Measurements from ENCODE around the gene BZW2.

BZW2 gene

GRCh38 chr7:16644636-16645592 is 1.1 kb upstream of the BZW2 start:
- peak overlapping the region; percentile 85 to 95 (median 93) for H3K9ac ChIP-seq (ENCODE audit: low read length in 5 of 5)
- peak overlapping the region; percentile 93 for H3K27ac ChIP-seq (ENCODE audit: low read depth, low read length)
- no peaks in the 10 kb centered on the region for H3K9me3 ChIP-seq (ENCODE audit: control insufficient read depth in 5 of 5, low read length in 5 of 5)
- no peaks in the 10 kb centered on the region for H3K27me3 ChIP-seq (ENCODE audit: control insufficient read depth in 5 of 5, insufficient read depth in 4 of 5, low read length in 5 of 5)
- peaks cover 0 to 3% (median 0%) of the 10 kb centered on the region in 5 donors for H3K36me3 ChIP-seq (ENCODE audit: control insufficient read depth in 5 of 5, insufficient read depth in 5 of 5, low read length in 5 of 5)
- peaks cover 5 to 41% (median 30%) of the 10 kb centered on the region in 5 donors for H3K4me1 ChIP-seq (ENCODE audit: control insufficient read depth in 5 of 5, insufficient read depth in 5 of 5, low read length in 5 of 5)
- H3K4me3 ChIP-seq (ENCODE audit: low read depth in 1 of 5, low read length in 5 of 5) = peak overlapping the region; percentile 91 to 96 (median 92)

- no peaks in the 10 kb centered on the region for H3K9me3 ChIP-seq (ENCODE audit: control insufficient read depth in 5 of 5, low read length in 5 of 5)
- H3K4me1 ChIP-seq (ENCODE audit: control insufficient read depth in 5 of 5, insufficient read depth in 5 of 5, low read length in 5 of 5) = peaks cover 5 to 41% (median 30%) of the 10 kb centered on the region in 5 donors
- H3K9ac ChIP-seq (ENCODE audit: low read length in 5 of 5) = peak overlapping the region in 4 of 5 donors; percentile 77 to 95 (median 92)
- H3K27ac ChIP-seq (ENCODE audit: low read depth, low read length) = peak overlapping the region; percentile 93
- H3K27me3 ChIP-seq (ENCODE audit: control insufficient read depth in 5 of 5, insufficient read depth in 4 of 5, low read length in 5 of 5) = no peaks in the 10 kb centered on the region
- H3K36me3 ChIP-seq (ENCODE audit: control insufficient read depth in 5 of 5, insufficient read depth in 5 of 5, low read length in 5 of 5) = peaks cover 0 to 3% (median 0%) of the 10 kb centered on the region in 5 donors
- H3K4me3 ChIP-seq (ENCODE audit: low read depth in 1 of 5, low read length in 5 of 5) = peak overlapping the region; percentile 84 to 97 (median 96)
These were observed 591 bp downstream of the BZW2 start for GRCh38 chr7:16646472-16647072.

GRCh38 chr7:16647435-16647960 is 1.5 kb downstream of the BZW2 start:
- Histone ChIP-seq H3K9ac (ENCODE audit: low read length in 5 of 5) (peak overlapping the region in 2 of 5 donors; percentile 76 to 77), H3K9me3 (ENCODE audit: control insufficient read depth in 5 of 5, low read length in 5 of 5) (no peaks in the 10 kb centered on the region), H3K27ac (ENCODE audit: low read depth, low read length) (no peak overlapping the region), H3K4me3 (ENCODE audit: low read depth in 1 of 5, low read length in 5 of 5) (peak overlapping the region in 4 of 5 donors; percentile 84 to 96 (median 94)), H3K27me3 (ENCODE audit: control insufficient read depth in 5 of 5, insufficient read depth in 4 of 5, low read length in 5 of 5) (no peaks in the 10 kb centered on the region), H3K36me3 (ENCODE audit: control insufficient read depth in 5 of 5, insufficient read depth in 5 of 5, low read length in 5 of 5) (peaks cover 0 to 3% (median 0%) of the 10 kb centered on the region in 5 donors), H3K4me1 (ENCODE audit: control insufficient read depth in 5 of 5, insufficient read depth in 5 of 5, low read length in 5 of 5) (peaks cover 5 to 48% (median 37%) of the 10 kb centered on the region in 5 donors)

- Histone ChIP-seq H3K36me3 (ENCODE audit: control insufficient read depth in 5 of 5, insufficient read depth in 5 of 5, low read length in 5 of 5) (no peaks in the 10 kb centered on the region), H3K4me1 (ENCODE audit: control insufficient read depth in 5 of 5, insufficient read depth in 5 of 5, low read length in 5 of 5) (peaks cover 5 to 44% (median 36%) of the 10 kb centered on the region in 5 donors), H3K27me3 (ENCODE audit: control insufficient read depth in 5 of 5, insufficient read depth in 4 of 5, low read length in 5 of 5) (no peaks in the 10 kb centered on the region), H3K9me3 (ENCODE audit: control insufficient read depth in 5 of 5, low read length in 5 of 5) (no peaks in the 10 kb centered on the region), H3K9ac (ENCODE audit: low read length in 5 of 5) (no peak overlapping the region), H3K27ac (ENCODE audit: low read depth, low read length) (no peak overlapping the region), H3K4me3 (ENCODE audit: low read depth in 1 of 5, low read length in 5 of 5) (no peak overlapping the region)
These were observed 2.6 kb downstream of the BZW2 start for GRCh38 chr7:16648551-16648950.

GRCh38 chr7:16649196-16649595 is 3.2 kb downstream of the BZW2 start:
- H3K9ac ChIP-seq (ENCODE audit: low read length in 5 of 5) = no peak overlapping the region
- H3K4me3 ChIP-seq (ENCODE audit: low read depth in 1 of 5, low read length in 5 of 5) = no peak overlapping the region
- H3K27me3 ChIP-seq (ENCODE audit: control insufficient read depth in 5 of 5, insufficient read depth in 4 of 5, low read length in 5 of 5) = no peaks in the 10 kb centered on the region
- peak overlapping the region; percentile 44 for H3K27ac ChIP-seq (ENCODE audit: low read depth, low read length)
- no peaks in the 10 kb centered on the region for H3K36me3 ChIP-seq (ENCODE audit: control insufficient read depth in 5 of 5, insufficient read depth in 5 of 5, low read length in 5 of 5)
- H3K9me3 ChIP-seq (ENCODE audit: control insufficient read depth in 5 of 5, low read length in 5 of 5) = no peaks in the 10 kb centered on the region
- H3K4me1 ChIP-seq (ENCODE audit: control insufficient read depth in 5 of 5, insufficient read depth in 5 of 5, low read length in 5 of 5) = peaks cover under 1 to 37% (median 29%) of the 10 kb centered on the region in 5 donors

GRCh38 chr7:16650266-16650665 is 4.3 kb downstream of the BZW2 start:
- H3K36me3 ChIP-seq (ENCODE audit: control insufficient read depth in 5 of 5, insufficient read depth in 5 of 5, low read length in 5 of 5) = no peaks in the 10 kb centered on the region
- no peak overlapping the region for H3K4me3 ChIP-seq (ENCODE audit: low read depth in 1 of 5, low read length in 5 of 5)
- H3K27ac ChIP-seq (ENCODE audit: low read depth, low read length) = no peak overlapping the region
- peaks cover 0 to 28% (median 21%) of the 10 kb centered on the region in 5 donors for H3K4me1 ChIP-seq (ENCODE audit: control insufficient read depth in 5 of 5, insufficient read depth in 5 of 5, low read length in 5 of 5)
- H3K9ac ChIP-seq (ENCODE audit: low read length in 5 of 5) = no peak overlapping the region
- H3K27me3 ChIP-seq (ENCODE audit: control insufficient read depth in 5 of 5, insufficient read depth in 4 of 5, low read length in 5 of 5) = no peaks in the 10 kb centered on the region
- no peaks in the 10 kb centered on the region for H3K9me3 ChIP-seq (ENCODE audit: control insufficient read depth in 5 of 5, low read length in 5 of 5)

GRCh38 chr7:16651396-16652239 is 5.6 kb downstream of the BZW2 start:
- Histone ChIP-seq H3K4me3 (ENCODE audit: low read depth in 1 of 5, low read length in 5 of 5) (no peak overlapping the region), H3K27ac (ENCODE audit: low read depth, low read length) (no peak overlapping the region), H3K9ac (ENCODE audit: low read length in 5 of 5) (no peak overlapping the region), H3K36me3 (ENCODE audit: control insufficient read depth in 5 of 5, insufficient read depth in 5 of 5, low read length in 5 of 5) (no peaks in the 10 kb centered on the region), H3K4me1 (ENCODE audit: control insufficient read depth in 5 of 5, insufficient read depth in 5 of 5, low read length in 5 of 5) (peaks cover 0 to 27% (median 20%) of the 10 kb centered on the region in 5 donors), H3K27me3 (ENCODE audit: control insufficient read depth in 5 of 5, insufficient read depth in 4 of 5, low read length in 5 of 5) (no peaks in the 10 kb centered on the region), H3K9me3 (ENCODE audit: control insufficient read depth in 5 of 5, low read length in 5 of 5) (no peaks in the 10 kb centered on the region)

- Histone ChIP-seq H3K27ac (ENCODE audit: low read depth, low read length) (no peak overlapping the region), H3K9me3 (ENCODE audit: control insufficient read depth in 5 of 5, low read length in 5 of 5) (no peaks in the 10 kb centered on the region), H3K27me3 (ENCODE audit: control insufficient read depth in 5 of 5, insufficient read depth in 4 of 5, low read length in 5 of 5) (no peaks in the 10 kb centered on the region), H3K4me1 (ENCODE audit: control insufficient read depth in 5 of 5, insufficient read depth in 5 of 5, low read length in 5 of 5) (peaks cover 0 to 21% (median 14%) of the 10 kb centered on the region in 5 donors), H3K36me3 (ENCODE audit: control insufficient read depth in 5 of 5, insufficient read depth in 5 of 5, low read length in 5 of 5) (no peaks in the 10 kb centered on the region), H3K4me3 (ENCODE audit: low read depth in 1 of 5, low read length in 5 of 5) (no peak overlapping the region), H3K9ac (ENCODE audit: low read length in 5 of 5) (no peak overlapping the region)
These were observed 6.2 kb downstream of the BZW2 start for GRCh38 chr7:16652240-16652583.

- H3K36me3 ChIP-seq (ENCODE audit: control insufficient read depth in 5 of 5, insufficient read depth in 5 of 5, low read length in 5 of 5) = no peaks in the 10 kb centered on the region
- H3K27me3 ChIP-seq (ENCODE audit: control insufficient read depth in 5 of 5, insufficient read depth in 4 of 5, low read length in 5 of 5) = no peaks in the 10 kb centered on the region
- peaks cover 0 to 17% (median 14%) of the 10 kb centered on the region in 5 donors for H3K4me1 ChIP-seq (ENCODE audit: control insufficient read depth in 5 of 5, insufficient read depth in 5 of 5, low read length in 5 of 5)
- no peak overlapping the region for H3K9ac ChIP-seq (ENCODE audit: low read length in 5 of 5)
- no peaks in the 10 kb centered on the region for H3K9me3 ChIP-seq (ENCODE audit: control insufficient read depth in 5 of 5, low read length in 5 of 5)
- no peak overlapping the region for H3K4me3 ChIP-seq (ENCODE audit: low read depth in 1 of 5, low read length in 5 of 5)
- H3K27ac ChIP-seq (ENCODE audit: low read depth, low read length) = no peak overlapping the region
These were observed 6.9 kb downstream of the BZW2 start for GRCh38 chr7:16652888-16653287.

All from subcutaneous abdominal adipose tissue (tissue), 5 donors.